ENCODE data around the gene RNF208.
"Not testable (repeated sequence)": the region's sequence is repeated elsewhere in the genome, so short reads cannot be mapped to it uniquely, and the experiment has no call there.

RNF208 gene, protein sequence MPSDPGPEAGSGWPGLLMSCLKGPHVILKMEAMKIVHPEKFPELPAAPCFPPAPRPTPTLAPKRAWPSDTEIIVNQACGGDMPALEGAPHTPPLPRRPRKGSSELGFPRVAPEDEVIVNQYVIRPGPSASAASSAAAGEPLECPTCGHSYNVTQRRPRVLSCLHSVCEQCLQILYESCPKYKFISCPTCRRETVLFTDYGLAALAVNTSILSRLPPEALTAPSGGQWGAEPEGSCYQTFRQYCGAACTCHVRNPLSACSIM
- total RNA-seq, result 0.31 to 0.41 reads per million in 2 donors

DNA sequence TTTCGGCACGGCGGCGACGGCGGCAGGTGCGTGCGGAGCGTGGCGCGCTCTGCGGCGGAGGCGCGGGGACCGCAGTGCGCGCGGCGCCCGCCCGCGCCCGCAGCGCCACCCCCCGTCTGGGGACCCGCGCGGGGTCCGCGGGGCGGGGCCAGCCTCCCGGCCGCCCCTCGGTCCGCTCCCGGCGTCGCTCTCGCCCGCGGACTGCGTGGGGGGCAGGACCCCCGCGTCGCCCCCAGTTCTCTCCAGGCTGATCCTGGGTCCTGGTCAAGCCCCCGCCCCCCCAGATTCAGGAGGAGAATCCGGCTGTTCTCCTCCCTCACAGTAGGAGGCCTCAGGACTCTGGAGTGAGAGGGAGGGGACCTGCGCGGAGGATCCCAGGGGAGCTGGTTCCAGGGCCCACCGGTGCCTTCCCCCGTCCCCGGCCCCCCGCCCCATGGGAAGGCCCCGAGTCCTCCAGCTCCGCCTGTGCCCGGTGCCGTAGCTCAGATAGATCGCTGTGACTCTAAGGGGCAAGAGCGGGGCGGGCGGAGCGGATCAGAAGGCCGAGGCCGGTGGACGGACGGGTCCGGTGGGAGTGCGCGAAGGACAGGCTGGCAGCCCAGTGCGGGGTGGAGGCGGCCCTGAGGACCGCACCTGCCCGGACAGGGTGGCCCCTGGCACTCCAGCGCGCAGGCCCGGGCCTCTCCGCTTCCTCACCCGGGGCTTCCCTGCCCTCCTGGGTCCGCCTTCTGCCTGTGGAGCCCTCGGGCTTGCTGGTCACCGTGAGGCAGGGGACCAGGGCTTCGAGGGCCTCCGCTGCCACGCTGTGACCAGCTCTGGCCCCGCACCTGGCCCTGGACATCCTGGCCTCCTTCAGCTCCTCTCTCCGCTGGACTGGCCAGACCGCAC, at the start of gene RNF208:
TSS of gene RNF208 (minus strand) at position 51 of the 888 bp plus-strand sequence. CDS start 1,028 bp downstream, outside the sequence.
- DNase-seq, result no peak

DNA sequence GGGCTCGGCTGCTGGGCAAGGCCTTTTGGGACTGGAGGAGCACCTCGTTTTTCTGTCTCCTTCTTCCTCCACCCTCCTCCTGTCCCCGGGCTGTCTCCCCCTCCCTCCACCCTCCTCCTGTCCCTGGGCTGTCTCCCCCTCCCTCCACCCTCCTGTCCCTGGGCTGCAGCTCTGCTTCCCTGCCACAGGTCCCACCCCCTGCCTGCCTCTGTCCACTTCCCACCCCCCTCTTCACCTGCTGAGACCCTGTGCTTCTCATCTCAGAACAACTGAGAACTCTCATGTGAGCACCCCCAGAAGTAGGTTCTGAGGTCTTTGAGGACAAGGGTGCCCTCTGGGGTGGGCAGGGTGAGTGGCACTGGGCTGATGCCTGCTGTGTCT, 49.6 kb upstream of the RNF208 start:
- DNase-seq, result no peak

DNA sequence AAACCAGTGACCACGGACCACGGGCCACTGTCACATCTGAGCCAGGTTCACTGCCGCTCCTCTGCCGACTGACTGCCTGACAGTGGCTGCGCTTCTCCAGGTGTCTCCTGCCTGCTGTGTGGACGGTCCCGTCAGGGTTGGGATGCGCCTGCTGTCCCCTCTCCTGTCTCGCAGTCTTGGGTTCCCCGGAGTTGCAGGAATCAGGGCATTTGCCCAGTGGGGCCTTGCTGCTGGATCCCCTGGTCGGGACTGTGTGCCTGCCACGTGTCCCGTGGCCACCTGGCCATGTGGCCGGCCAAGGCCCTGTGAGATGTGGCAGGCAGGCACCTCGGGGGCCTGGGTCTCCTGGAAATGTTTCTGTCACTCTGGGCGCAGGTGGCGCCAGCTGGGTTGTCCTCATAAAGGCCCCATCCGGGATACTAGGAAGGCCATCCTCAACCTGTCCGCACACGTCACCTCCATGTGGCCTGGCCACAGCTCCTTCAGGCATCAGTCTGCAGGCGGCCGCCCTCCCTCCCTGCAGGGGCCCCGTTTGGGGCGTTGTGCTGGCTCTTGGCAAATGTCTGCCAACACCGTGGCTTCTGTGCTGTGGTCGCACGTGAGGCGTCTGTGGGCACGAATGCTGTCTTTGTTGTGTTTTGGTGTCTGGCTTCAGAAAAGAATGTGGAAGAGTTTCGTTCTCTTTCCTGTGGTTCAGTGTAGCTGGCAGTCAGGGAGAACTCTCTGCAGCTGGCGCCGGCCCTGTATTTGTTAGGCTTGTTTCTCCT, 49.1 kb upstream of the RNF208 start:
- DNase-seq, result no peak

DNA sequence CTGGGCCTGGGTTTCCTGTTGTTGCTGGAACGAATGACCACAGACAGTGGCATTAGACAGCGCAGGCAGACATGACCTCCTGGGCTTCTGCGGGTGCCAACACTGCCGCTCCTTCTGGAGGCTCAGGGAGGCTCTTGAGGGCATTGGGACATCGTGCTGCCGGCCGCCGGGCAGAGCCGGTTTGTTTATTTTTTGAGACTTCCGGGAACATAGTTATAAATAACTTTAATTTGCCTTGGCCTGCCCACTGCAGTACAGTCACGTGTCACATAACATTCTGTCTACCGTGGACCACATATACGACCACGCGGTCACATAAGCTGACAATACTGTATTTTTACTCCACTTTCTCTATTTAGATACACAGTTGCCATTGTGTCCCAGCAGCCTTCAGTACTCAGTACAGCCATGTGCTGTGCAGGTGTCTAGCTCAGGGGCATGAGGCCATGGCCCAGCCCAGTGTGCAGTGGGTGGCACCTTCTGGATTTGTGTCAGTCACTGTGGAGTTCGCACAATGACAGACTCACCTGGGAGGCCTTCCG, 47.3 kb upstream of the RNF208 start:
- DNase-seq, result no peak

DNA sequence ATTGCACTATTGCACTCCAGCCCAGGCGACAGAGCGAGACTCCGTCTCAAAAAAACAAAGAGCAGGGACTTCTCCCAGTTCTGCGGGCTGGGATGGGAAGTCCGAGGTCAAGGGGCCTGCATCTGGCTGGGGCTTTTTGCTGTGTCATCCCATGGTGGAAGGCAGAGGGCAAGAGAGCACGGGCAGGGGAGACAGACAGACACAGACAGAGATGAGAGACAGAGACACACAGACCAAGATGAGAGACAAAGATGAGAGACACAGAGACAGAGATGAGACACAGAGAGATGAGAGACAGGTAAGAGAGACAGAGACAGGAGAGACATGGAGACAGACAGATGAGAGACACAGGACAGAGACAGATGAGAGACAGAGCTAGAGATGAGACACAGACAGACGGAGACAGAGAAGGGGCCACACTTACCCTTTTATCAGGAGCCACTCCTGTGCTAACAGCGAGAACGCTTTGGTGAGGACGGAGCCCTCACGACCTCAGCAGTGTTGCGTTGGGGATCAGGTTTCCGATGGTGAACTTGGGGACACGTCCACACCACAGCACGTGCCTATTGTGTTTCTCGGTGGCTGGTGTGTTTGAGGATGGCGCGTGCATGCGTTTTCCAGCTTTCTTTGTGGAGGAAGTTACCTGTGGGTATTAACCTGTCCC, 46.6 kb upstream of the RNF208 start:
- DNase-seq, result no peak

DNA sequence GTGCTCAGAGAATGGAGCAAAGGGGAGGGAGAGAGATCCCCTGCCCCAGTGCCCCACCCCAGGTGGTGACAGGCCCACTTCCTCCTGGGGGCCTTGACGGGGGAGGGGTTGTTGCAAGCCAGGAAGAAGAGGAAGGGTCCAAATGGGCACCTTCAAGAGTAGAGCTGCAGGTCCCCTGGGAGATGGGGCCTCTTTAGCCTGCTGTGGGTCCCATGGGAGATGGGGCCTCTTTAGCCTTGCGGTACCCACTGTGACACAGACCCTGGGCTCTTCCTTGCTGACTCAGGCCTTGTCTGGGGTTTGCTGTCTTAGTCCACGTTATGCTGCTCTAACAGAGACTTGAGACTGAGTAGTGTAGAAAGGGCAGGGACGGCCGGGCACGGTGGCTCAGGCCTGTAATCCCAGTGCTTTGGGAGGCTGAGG, 45.9 kb upstream of the RNF208 start:
- no peak for DNase-seq

DNA sequence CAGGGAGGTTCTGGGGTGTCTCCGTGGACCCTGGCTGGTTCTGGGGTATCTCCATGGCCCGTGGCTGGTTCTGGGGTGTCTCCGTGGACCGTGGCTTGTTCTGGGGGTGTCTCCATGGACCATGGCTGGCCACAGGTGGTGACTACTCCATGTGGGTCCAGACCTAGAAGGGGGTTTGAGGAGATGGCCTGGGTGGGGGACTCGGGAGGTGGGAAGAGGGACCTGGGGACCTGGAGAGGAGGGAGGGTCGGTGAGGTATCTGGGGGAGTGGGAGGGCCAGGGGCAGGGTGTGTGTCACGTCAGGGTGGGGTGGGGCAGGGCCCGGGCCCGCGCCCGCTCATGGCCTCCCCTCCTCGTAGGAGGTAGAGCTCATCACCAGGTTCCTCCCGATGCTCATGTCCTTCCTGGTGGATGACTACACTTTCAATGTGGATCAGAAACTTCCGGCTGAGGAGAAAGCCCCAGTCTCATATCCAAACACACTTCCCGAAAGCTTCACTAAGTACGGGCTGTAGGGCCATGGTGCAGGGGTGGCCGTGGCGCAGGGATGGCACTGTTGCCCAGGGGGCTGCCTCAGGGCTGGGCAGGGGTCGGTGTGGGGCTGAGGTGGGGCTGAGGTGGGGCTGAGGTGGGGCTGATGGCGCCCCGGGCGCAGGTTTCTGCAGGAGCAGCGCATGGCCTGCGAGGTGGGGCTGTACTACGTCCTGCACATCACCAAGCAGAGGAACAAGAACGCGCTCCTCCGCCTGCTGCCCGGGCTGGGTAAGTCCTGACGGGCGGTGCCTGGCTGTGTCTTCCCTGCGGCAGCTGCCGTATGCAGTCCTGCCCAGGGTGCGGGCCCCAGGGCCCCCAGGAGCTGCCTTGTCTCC, 44.8 kb upstream of the RNF208 start:
- no peak for DNase-seq

DNA sequence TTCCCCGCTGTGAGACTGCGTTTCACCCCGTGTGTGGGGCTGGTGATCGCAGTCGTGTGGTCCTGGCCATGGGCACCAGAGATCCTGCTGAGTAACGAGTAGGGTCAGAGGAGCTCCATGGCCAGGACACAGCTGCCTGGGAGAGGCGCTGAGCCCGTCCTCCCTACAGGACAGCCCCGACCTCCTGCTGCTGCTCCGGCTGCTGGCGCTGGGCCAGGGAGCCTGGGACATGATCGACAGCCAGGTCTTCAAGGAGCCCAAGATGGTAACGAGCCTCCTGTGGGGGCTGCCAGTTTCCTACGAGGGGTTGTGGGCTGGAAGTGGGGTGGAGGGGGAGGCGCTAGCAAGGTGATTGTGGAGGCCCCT, 44.1 kb upstream of the RNF208 start:
- no peak for DNase-seq

DNA sequence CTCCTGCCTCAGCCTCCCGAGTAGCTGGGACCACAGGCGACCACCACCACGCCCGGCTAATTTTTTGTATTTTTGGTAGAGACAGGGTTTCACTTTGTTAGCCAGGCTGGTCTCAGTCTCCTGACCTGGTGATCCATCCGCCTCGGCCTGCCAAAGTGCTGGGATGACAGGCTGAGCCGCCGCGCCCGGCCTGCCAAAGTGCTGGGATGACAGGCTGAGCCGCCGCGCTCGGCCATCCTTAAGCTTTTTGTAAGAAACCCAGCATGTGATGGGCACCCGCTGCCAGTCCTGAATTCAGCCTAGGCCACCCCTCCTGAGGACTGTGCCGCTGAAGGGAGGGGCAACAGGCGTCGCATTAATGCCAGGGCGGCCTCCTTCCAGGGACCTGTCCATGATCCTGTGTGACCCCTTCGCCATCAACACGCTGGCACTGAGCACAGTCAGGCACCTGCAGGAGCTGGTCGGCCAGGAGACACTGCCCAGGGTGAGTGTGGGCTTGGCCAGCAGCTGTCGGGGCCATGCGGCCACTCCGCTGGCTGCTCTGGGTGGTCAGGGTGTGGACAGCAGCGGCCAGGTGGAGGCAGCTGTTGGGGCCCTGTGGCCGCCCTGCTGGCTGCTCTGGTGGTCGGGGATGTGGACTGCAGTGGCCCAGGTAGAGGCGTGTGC, 43.6 kb upstream of the RNF208 start:
- no peak for DNase-seq

DNA sequence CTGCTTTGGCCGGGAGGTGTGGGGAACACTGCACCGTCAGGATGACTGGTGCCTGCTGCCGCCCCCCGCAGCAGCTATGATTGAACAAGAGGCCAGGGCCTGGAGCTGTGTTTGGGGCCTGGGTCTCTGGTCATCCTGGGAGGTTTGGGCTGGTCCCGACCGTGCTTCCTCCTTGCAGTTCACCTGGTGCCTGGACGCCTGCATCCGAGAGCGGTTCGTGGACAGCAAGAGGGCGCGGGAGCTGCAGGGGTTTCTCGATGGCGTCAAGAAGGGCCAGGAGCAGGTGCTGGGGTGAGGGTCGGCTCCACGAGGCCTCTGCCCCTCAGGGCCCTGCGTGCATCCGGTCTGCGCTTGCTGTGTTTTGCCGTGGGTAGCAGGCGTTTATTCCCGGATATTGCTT, 42.0 kb upstream of the RNF208 start:
- no peak for DNase-seq

DNA sequence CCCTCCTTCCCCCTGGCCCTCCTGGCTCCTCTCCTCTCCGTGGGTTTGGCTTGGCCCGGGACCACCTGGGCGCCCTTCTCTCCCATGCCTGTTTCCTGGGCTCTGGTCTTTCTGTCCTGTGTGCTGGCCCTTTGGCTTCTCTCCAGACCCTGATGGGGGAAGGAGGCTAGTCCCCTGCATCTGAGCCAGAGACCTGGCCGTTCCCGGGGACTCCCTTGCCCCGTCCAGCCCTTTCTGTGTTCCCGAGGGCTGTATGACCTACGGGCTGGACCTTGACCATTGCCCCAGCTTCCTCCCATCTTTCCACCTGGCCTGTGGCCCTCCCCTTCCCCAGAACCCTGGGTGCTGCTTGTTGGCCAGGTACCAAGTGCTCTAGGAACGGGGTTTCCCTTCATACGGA, 41.5 kb upstream of the RNF208 start:
- DNase-seq, result no peak

DNA sequence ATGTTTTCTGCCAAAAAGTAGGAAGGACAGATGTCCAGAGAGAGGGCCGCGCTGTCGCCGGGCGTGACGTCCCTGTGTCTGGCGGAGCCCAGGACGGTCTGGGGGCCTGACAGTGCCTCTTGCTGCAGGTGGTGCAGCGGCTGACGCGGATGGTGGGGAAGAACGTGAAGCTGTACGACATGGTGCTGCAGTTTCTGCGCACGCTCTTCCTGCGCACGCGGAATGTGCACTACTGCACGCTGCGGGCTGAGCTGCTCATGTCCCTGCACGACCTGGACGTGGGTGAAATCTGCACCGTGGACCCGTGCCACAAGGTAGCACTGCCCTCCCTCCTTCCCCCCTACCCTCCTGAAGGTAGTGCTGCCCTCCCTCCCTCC, 40.9 kb upstream of the RNF208 start:
- DNase-seq, result no peak

DNA sequence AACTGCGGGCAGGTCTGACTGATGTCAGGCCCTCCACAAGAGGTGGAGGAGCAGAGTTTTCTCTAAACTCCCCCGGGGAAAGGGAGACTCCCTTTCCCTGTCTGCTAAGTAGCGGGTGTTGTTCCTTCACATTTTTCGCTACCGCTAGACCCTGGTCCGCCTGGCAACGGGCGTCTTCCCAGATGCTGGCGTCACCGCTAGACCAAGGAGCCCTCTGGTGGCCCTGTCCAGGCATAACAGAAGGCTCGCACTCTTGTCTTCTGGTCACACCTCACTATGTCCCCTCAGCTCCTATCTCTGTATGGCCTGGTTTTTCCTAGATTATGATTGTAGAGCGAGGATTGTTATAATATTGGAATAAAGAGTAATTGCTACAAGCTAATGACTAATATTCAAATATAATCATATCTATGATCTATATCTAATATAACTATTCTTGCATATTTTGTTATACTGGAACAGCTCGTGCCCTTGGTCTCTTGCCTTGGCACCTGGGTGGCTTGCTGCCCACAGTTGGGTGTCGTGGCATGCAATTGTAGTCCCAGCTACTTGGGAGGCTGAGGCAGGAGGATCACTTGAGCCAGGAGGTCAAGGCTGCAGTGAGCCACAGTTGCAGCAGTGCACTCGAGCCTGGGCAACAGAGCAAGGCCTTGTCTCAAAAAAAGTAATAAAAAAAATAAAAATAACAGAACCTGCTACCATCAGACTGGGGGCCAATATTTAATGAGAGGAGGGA, 40.3 kb upstream of the RNF208 start:
- not testable (repeated sequence) for DNase-seq

DNA sequence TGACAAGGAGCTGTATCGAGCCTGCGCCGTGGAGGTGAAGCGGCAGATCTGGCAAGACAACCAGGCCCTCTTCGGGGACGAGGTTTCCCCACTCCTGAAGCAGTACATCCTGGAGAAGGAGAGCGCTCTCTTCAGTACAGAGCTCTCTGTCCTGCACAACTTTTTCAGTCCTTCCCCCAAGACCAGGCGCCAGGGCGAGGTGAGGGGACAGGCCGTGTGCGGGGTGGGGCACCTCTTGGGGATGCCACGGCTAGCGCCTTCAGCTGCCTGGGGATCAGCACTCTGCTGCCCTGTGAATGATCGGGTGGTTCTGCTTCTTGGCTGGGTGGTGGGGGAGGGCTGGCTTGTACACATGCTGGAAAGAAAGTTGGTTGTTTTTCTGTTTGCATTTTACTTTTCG, 34.8 kb upstream of the RNF208 start:
- DNase-seq, result no peak

DNA sequence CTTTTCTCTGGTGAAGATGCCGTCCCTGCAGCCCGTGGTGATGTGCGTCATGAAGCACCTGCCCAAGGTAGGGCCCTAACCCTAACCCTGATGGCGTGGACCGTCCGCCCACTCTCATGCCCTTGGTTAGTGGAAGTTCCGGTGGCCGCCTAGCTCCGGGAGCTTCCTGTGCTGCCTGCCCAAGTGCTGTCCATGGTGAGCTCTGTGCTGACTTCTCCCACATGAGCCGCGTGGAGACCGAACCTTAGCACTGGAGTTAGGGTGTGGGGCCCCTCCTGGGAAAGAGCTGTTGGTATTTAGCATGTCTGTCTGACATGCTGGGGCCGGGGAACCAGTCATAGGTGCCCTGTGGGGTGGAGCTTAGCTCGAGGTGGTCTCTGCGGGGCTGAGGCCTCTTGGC, 34.3 kb upstream of the RNF208 start:
- DNase-seq, result no peak

DNA sequence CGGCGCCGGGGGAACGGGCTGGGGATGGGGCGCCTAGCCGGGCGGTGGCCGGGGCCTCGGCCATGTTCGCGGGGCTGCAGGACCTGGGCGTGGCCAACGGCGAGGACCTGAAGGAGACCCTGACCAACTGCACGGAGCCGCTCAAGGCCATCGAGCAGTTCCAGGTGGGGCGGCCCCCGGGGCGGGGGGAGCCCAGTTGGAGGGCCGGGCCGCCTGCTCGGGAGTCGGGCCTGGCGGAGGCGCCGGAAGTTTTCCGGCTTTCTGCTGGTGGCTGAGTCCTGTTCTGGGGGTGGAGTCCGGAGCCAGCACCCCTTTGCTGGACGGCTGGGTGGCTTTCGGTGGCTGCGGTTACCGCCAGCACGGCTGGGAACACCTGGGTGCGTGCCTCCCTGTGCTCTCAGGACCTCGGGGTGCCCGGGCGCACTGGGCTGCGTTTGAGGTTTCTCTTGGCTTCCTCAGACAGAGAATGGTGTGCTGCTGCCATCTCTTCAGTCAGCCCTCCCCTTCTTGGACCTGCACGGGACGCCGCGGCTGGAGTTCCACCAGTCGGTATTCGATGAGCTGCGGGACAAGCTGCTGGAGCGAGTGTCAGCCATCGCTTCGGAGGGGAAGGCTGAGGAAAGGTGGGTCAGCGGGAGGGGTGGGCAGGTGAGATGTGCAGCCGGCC, 33.5 kb upstream of the RNF208 start:
- DNase-seq, result no peak

DNA sequence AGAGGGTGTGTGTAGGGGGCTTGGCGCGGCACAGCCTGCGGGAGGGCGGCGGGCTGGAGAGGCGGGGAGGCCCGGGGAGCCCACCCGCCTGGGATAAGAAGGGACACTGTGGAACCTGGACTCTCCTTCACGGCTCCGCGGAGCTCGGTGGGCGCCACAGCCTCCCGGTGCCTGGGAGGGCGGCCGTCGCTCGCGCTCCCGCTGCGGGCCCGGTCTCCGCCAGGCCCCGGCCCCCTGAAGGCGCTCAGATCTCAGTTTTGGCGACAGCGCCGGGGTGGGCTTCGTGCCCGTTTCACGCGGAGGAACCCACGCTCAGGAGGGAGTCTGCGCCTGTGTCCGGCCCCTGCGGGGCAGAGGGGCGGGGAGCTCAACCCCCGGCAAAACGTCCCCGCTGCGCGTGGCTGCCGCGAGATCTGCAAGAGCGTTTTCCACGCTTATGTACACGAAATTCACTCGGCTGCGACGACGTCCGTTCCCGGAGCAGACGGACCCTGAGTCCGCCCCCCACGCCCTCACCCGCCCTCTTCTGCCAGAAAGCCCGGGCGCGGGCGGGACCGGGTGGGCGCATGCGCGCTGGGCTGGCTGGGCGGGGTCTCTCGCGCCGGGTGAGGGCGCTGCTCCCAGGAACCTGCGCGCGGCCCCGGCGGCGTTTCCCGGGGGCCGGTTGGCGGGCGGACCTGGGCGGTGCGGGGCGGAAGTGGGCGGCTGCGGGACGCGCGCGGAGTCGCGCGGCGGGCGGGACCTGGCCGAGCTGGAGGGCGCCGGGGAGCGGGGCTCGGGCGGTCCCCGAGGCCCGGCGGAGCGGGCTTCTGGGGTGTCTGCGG, 32.8 kb upstream of the RNF208 start, which contains the start of gene NELFB:
TSS of gene NELFB (plus strand) at position 704 of the 824 bp plus-strand sequence.
- DNase-seq, result peak; percentile 96

DNA sequence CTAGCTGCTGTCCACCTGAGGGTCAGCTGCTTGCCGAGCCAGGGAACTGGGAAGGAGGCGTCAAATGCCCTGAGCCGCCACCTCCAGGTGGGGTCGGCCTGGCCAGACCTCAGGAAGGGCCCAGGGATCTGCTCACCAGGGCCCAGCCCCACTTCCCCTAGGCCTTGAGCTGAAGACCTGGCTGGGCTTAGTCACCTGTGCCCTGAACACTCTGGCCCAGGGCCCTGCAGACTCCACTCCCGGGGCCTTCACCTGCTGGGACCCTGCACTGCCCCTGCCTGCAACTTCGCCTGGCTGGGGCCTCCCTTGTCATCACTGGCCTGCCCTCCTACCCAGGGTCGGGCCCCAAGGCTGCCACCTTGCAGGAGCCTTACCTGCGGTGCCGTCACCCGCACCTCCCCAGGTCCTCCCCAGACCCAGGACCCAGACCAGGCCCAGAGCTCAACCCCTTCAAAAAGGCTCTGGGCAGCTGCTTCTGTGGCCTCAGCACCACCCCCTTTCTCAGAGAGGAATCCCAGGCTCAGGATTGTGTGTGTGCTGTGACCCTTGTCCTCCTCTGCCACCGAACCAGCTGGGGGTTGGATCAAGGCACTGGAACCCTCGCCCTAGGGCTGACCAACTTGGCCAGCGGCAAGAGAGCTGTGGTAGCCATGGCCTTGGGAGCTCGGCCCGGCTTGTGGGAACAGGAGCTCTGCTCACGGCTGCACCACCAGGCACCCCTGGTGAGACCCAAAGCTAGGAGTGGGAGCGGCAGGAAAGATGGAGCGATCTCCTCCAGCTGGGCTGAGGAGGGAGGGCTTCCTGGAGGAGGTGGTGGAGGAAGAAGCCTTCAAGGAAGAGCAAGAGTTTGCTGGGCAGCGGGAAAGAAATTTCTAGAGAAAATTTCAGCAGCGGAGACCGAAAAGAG, 31.9 kb upstream of the RNF208 start:
- no peak for DNase-seq

Data from activated gamma-delta T cell (primary cell).